HCT116 (cell line): ENCODE results near the gene CALML3. TPM values are rescaled to one million over a fixed set of nuclear protein-coding genes. Genes with fewer than 3 reads are reported as not detected.

ENCODE experiments used
- ATAC-seq: fragments of 200-7000 bp; cut with Tn5 transposase; 2 replicates; pipeline ENCODE4 v1.9.1; 2020; ENCODE audit warnings: mild to moderate bottlenecking, moderate library complexity
- BruUV-seq: library from RNA; stranded (reverse); fragments of 400-500 nt; replicated peaks from 2 replicates; lab custom pipeline; 2021; lab: Mats Ljungman, UMichigan
- CTCF ChIA-PET: fragments of 300-600 bp; sonication (Branson Sonifier 250); formaldehyde crosslinking; loops from one replicate; lab custom pipeline; 2021; ENCODE audit warnings: antibody characterized with exemption; lab: Charles Lee
- POLR2A ChIA-PET: fragments of 300-600, 350-600 bp; sonication (Branson Sonifier 250); formaldehyde crosslinking; loops from one replicate; lab custom pipeline; 2021; ENCODE audit warnings: antibody characterized with exemption; lab: Charles Lee
- RAD21 ChIA-PET, 2 experiments: fragments of 300-600 bp; sonication (Branson Sonifier 250); formaldehyde crosslinking; loops; one replicate each; lab custom pipeline; 2023; ENCODE audit warnings: low total read pairs in 2 of 2; ENCODE audit not compliant: uncharacterized antibody in 2 of 2, unreplicated experiment in 2 of 2, low non-redundant PET in 1 of 2; lab: Charles Lee
- DNase-seq: peaks from one replicate; pipeline ENCODE4 v3.0.0-alpha.2; 2010; ENCODE audit warnings: low read depth, low spot score
- H2AFZ ChIP-seq: fragments of 200-600 bp; shearing (Covaris generic), sonication (generic); 2 replicates; pipeline ENCODE4 v1.6.1; 2017; ENCODE audit warnings: low read depth, mixed run types, mixed read lengths, antibody characterized with exemption, low read length; ENCODE audit not compliant: poor library complexity, severe bottlenecking
- H3K27ac ChIP-seq: 2 replicates; pipeline ENCODE4 v1.5.1; 2012; ENCODE audit warnings: low read depth, low read length
- H3K27me3 ChIP-seq: fragments of 200-600 bp; sonication (generic); 2 replicates; pipeline ENCODE4 v1.6.1; 2016; ENCODE audit warnings: mixed run types, low read length, mixed read lengths; ENCODE audit not compliant: insufficient read depth
- H3K36me3 ChIP-seq, 2 experiments: fragments of 200-500 bp in 1 of 2; fragments of 200-600 bp in 1 of 2; sonication (Bioruptor generic) in 1 of 2; sonication (generic) in 1 of 2; 2 replicates each; pipeline versions ENCODE4 v1.5.1 to v1.6.1; 2014 to 2016; ENCODE audit warnings: low read length in 2 of 2, inconsistent platforms in 1 of 2, mixed read lengths in 1 of 2, mixed run types in 1 of 2; ENCODE audit not compliant: insufficient read depth in 2 of 2, control insufficient read depth in 1 of 2
- H3K4me1 ChIP-seq, 2 experiments: fragments of 200-600 bp in 1 of 2; sonication (generic) in 1 of 2; 2 replicates each; pipeline versions ENCODE4 v1.5.1 to v1.6.1; 2012 to 2017; ENCODE audit warnings: low read length in 2 of 2, inconsistent platforms in 1 of 2, mild to moderate bottlenecking in 1 of 2, mixed read lengths in 1 of 2, mixed run types in 1 of 2, moderate library complexity in 1 of 2; ENCODE audit not compliant: insufficient read depth in 2 of 2, control insufficient read depth in 1 of 2
- H3K4me2 ChIP-seq: fragments of 200-600 bp; sonication (generic); 2 replicates; pipeline ENCODE4 v1.6.1; 2017; ENCODE audit warnings: mixed run types, low read length, mixed read lengths
- H3K4me3 ChIP-seq, 2 experiments: fragments of 200-600 bp in 1 of 2; sonication (generic) in 1 of 2; replicated peaks in 1 of 2; 2 replicates each; pipeline ENCODE4 v1.5.1; 2011 to 2016; ENCODE audit warnings: low read length in 2 of 2, control low read depth in 1 of 2, low read depth in 1 of 2, mild to moderate bottlenecking in 1 of 2, mixed read lengths in 1 of 2, mixed run types in 1 of 2
- H3K79me2 ChIP-seq: fragments of 200-600 bp; sonication (generic); 2 replicates; pipeline ENCODE4 v1.6.1; 2017; ENCODE audit warnings: mild to moderate bottlenecking, mixed run types, low read length, moderate library complexity, mixed read lengths; ENCODE audit not compliant: insufficient read depth
- H3K9ac ChIP-seq: fragments of 200-600 bp; sonication (generic); 2 replicates; pipeline ENCODE4 v1.6.1; 2016; ENCODE audit warnings: low read length, mixed read lengths
- H3K9me2 ChIP-seq: fragments of 200-600 bp; sonication (generic), shearing (Covaris generic); 2 replicates; pipeline ENCODE4 v1.6.1; 2017; ENCODE audit warnings: mixed run types, mild to moderate bottlenecking, moderate library complexity; ENCODE audit not compliant: insufficient read depth
- H3K9me3 ChIP-seq, 2 experiments: fragments of 200-500 bp in 1 of 2; fragments of 200-600 bp in 1 of 2; sonication (Bioruptor generic) in 1 of 2; sonication (generic) in 1 of 2; 2 replicates each; pipeline ENCODE4 v1.6.1; 2014 to 2017; ENCODE audit warnings: low read length in 2 of 2, mixed read lengths in 2 of 2, inconsistent platforms in 1 of 2, low read depth in 1 of 2, mild to moderate bottlenecking in 1 of 2, mixed run types in 1 of 2, moderate library complexity in 1 of 2; ENCODE audit not compliant: control insufficient read depth in 1 of 2, insufficient read depth in 1 of 2
- H4K20me1 ChIP-seq: fragments of 200-600 bp; sonication (generic), shearing (Covaris generic); 2 replicates; pipeline ENCODE4 v1.6.1; 2017; ENCODE audit warnings: mixed run types, mild to moderate bottlenecking, moderate library complexity; ENCODE audit not compliant: insufficient read depth
- EZH2 ChIP-seq: fragments of 200-600 bp; sonication (generic); IDR thresholded peaks from 2 replicates; pipeline ENCODE4 v1.6.1; 2017; ENCODE audit warnings: antibody characterized with exemption, mixed run types
- RAD21 ChIP-seq: IDR thresholded peaks from 2 replicates; pipeline ENCODE4 v1.6.1; 2012; ENCODE audit warnings: low read depth, mild to moderate bottlenecking
- TCF7L2 ChIP-seq: IDR thresholded peaks from 2 replicates; pipeline ENCODE4 v1.7.0; 2011; ENCODE audit warnings: borderline replicate concordance, inconsistent platforms; ENCODE audit not compliant: insufficient read depth, insufficient read length; ENCODE audit errors: extremely low read depth
- YY1 ChIP-seq: IDR thresholded peaks from 2 replicates; pipeline ENCODE4 v1.6.1; 2011; ENCODE audit warnings: low read length, low read depth, moderate library complexity, mild to moderate bottlenecking; ENCODE audit not compliant: insufficient replicate concordance; ENCODE audit errors: extremely low read depth
- intact Hi-C: fragments of 100-400 bp; cut with micrococcal nuclease; formaldehyde crosslinking; loops from 2 replicates; pipeline ENCODE4 v1.10.0; 2022
- total RNA-seq: library from RNA; stranded (reverse); gene quantifications from one replicate; pipeline ENCODE4 v1.2.1, GENCODE V29; 2021; ENCODE audit not compliant: unreplicated experiment
- TF ChIP-seq, protein P1 (sequence below): IDR thresholded peaks from 2 replicates; pipeline ENCODE4 v1.6.1; 2012
- TF ChIP-seq, protein P2 (sequence below): IDR thresholded peaks from 2 replicates; pipeline ENCODE4 v1.6.1; 2012; ENCODE audit warnings: low read depth
- TF ChIP-seq, protein P3 (sequence below), 3 experiments: fragments of 200-600 bp in 1 of 3; sonication (generic) in 1 of 3; IDR thresholded peaks in 2 of 3; conservative IDR thresholded peaks in 1 of 3; 2 replicates each; pipeline ENCODE4 v1.5.1; 2012 to 2017; ENCODE audit warnings: low read depth in 2 of 3, low read length in 2 of 3, antibody characterized with exemption in 1 of 3, borderline replicate concordance in 1 of 3, control low read depth in 1 of 3, mild to moderate bottlenecking in 1 of 3, mixed read lengths in 1 of 3, mixed run types in 1 of 3, moderate library complexity in 1 of 3; ENCODE audit not compliant: insufficient read depth in 1 of 3

The CALML3 gene
- total RNA-seq, 1 experiment from 2014 or later, result not detected

DNA sequence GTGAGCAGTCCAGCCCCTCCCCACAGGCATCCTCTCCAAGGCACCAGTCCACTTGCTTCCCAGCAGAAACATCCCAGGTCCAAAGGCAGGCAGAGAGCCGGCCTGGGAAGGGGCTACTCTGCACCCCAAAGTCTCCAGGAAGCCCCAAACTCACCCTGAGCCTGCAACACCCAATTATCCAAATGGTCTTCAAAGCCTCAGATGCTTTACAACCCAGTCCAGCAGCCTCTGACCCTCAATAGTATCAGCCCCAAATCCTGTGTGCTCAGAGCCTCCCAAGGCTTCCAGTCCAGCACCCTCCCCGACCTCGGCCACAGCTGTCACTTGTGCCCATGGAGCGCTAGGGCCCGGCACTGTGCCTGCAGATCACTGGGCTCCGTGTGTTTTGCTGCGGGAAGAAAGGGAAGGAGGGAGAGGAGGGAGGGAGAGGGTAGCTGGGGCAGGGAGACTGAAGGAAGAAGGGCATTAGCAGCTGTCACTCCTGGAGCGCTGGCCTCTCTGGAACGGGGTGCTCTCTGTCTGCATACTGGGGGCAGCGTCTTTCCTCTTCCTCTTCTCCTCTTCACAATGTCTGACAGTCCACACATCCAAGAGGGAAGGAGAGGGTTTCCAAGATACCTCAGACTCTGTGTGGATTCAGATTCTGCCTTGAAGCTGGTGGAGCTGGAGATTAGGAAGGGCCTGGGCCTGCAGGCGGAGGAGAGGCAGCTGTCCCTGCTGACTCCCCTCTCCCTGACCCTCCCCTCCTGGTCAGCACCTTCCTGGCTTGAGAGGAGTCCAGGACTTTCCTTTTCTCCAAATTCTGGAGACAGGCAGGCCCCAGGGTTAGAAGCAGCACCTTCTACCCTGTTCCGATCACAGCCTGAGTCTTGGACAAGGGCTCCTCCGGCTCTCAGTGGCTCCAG lies 38.6 kb upstream of the CALML3 start:
- BruUV-seq, result no TSS peak
- Histone ChIP-seq H3K9ac (no peak overlapping the region), H2AFZ (no peak overlapping the region)

DNA sequence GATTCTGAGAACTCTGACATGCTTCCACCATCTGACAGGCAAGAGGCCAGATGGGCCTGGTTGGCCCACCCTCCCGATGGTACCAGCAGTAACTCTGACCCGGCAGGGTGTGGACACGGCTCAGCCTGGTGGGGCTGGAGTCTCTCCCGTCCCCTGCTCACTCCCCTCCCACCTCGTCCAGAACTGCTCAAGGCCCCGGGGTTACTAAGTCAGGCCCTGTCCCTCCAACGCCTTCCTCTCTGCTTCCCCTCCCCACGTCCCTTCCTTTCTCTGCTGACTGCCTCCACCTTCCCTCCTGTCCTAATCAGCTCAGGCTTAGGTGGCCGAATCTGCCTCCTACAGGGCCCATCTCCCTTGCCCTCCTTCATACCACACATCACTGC lies 37.9 kb upstream of the CALML3 start:
- DNase-seq (no peak), ATAC-seq (no peak)
- H3K9ac ChIP-seq, result no peak overlapping the region
- H3K4me3 ChIP-seq, result no peak overlapping the region
- no TSS peak for BruUV-seq
- no peaks in the 10 kb centered on the region for H3K36me3 ChIP-seq
- H3K27me3 ChIP-seq, result no peaks in the 10 kb centered on the region
- TF ChIP-seq, protein P1, sequence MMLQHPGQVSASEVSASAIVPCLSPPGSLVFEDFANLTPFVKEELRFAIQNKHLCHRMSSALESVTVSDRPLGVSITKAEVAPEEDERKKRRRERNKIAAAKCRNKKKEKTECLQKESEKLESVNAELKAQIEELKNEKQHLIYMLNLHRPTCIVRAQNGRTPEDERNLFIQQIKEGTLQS, result no peak
- no peak for TF ChIP-seq EZH2
- TF ChIP-seq, protein P2, sequence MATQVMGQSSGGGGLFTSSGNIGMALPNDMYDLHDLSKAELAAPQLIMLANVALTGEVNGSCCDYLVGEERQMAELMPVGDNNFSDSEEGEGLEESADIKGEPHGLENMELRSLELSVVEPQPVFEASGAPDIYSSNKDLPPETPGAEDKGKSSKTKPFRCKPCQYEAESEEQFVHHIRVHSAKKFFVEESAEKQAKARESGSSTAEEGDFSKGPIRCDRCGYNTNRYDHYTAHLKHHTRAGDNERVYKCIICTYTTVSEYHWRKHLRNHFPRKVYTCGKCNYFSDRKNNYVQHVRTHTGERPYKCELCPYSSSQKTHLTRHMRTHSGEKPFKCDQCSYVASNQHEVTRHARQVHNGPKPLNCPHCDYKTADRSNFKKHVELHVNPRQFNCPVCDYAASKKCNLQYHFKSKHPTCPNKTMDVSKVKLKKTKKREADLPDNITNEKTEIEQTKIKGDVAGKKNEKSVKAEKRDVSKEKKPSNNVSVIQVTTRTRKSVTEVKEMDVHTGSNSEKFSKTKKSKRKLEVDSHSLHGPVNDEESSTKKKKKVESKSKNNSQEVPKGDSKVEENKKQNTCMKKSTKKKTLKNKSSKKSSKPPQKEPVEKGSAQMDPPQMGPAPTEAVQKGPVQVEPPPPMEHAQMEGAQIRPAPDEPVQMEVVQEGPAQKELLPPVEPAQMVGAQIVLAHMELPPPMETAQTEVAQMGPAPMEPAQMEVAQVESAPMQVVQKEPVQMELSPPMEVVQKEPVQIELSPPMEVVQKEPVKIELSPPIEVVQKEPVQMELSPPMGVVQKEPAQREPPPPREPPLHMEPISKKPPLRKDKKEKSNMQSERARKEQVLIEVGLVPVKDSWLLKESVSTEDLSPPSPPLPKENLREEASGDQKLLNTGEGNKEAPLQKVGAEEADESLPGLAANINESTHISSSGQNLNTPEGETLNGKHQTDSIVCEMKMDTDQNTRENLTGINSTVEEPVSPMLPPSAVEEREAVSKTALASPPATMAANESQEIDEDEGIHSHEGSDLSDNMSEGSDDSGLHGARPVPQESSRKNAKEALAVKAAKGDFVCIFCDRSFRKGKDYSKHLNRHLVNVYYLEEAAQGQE, result no peak
- TF ChIP-seq TCF7L2, result no peak
- ChIA-PET RAD21 (no interaction called here), CTCF (no interaction called here), POLR2A (no interaction called here)
- intact Hi-C loops, result no loop called here
- H4K20me1 ChIP-seq, result no peaks in the 10 kb centered on the region
- H3K4me2 ChIP-seq, result no peak overlapping the region
- no peak overlapping the region for H2AFZ ChIP-seq
- no peak overlapping the region for H3K27ac ChIP-seq
- no peaks in the 10 kb centered on the region for H3K9me2 ChIP-seq
- peaks cover 0 to 5% of the 10 kb centered on the region in 2 experiments; a peak in 1 of 4 replicates for H3K4me1 ChIP-seq
- H3K79me2 ChIP-seq, result no peaks in the 10 kb centered on the region
- no peaks in the 10 kb centered on the region for H3K9me3 ChIP-seq

More for the DNA sequence above, 38.6 kb upstream of the CALML3 start:
- POLR2A ChIA-PET, result no interaction called here
- TF ChIP-seq, protein P3, sequence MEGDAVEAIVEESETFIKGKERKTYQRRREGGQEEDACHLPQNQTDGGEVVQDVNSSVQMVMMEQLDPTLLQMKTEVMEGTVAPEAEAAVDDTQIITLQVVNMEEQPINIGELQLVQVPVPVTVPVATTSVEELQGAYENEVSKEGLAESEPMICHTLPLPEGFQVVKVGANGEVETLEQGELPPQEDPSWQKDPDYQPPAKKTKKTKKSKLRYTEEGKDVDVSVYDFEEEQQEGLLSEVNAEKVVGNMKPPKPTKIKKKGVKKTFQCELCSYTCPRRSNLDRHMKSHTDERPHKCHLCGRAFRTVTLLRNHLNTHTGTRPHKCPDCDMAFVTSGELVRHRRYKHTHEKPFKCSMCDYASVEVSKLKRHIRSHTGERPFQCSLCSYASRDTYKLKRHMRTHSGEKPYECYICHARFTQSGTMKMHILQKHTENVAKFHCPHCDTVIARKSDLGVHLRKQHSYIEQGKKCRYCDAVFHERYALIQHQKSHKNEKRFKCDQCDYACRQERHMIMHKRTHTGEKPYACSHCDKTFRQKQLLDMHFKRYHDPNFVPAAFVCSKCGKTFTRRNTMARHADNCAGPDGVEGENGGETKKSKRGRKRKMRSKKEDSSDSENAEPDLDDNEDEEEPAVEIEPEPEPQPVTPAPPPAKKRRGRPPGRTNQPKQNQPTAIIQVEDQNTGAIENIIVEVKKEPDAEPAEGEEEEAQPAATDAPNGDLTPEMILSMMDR (IDR thresholded peaks at IDR 0.05 in 2 of 3, conservative IDR thresholded peaks at IDR 0.05 in 1 of 3; ENCODE audit: borderline replicate concordance in 1 of 3, insufficient read depth in 1 of 3, low read depth in 2 of 3, low read length in 2 of 3), result no peak
- no peak for TF ChIP-seq YY1
- no peak for TF ChIP-seq RAD21
- H3K4me1 ChIP-seq, result peaks cover 0 to 5% of the 10 kb centered on the region in 2 experiments; a peak in 1 of 4 replicates
- no peaks in the 10 kb centered on the region for H3K36me3 ChIP-seq
- H3K4me2 ChIP-seq, result no peak overlapping the region
- DNase-seq (no peak), ATAC-seq (no peak)
- H4K20me1 ChIP-seq, result no peaks in the 10 kb centered on the region
- H3K27me3 ChIP-seq, result no peaks in the 10 kb centered on the region
- RAD21 ChIA-PET, result no interaction called here
- intact Hi-C loops, result no loop called here
- H3K79me2 ChIP-seq, result no peaks in the 10 kb centered on the region
- no peak overlapping the region for H3K27ac ChIP-seq
- H3K4me3 ChIP-seq, result no peak overlapping the region
- no peaks in the 10 kb centered on the region for H3K9me2 ChIP-seq
- H3K9me3 ChIP-seq, result no peaks in the 10 kb centered on the region
- CTCF ChIA-PET, result interaction anchor here (1.1 kb wide), 1 partner anchor 136 kb away, joined by 3 read pairs; no protein-coding TSS in a partner anchor
